ENCODE results near the gene AZGP1.

AZGP1 gene

GRCh38 chr7:99920149-99920548 lies 55.7 kb downstream of the AZGP1 start:
- TF ChIP-seq CTCF (IDR thresholded peaks at IDR 0.05; ENCODE audit: low read depth, low read length) = no peak
- no peaks in the 10 kb centered on the region for H3K27me3 ChIP-seq (ENCODE audit: insufficient read depth, low read depth, severe bottlenecking)
- no peaks in the 10 kb centered on the region for H3K9me3 ChIP-seq (ENCODE audit: severe bottlenecking)
- peaks cover 29% of the 10 kb centered on the region for H3K36me3 ChIP-seq
- peak overlapping the region; percentile 78 for H3K4me3 ChIP-seq (ENCODE audit: low read depth, low read length)
- no peak for DNase-seq
- peak overlapping the region; percentile 84 for H3K27ac ChIP-seq

GRCh38 chr7:99919814-99920112 lies 56.1 kb downstream of the AZGP1 start:
- Histone ChIP-seq H3K9me3 (ENCODE audit: severe bottlenecking) (no peaks in the 10 kb centered on the region), H3K4me3 (ENCODE audit: low read depth, low read length) (peak overlapping the region; percentile 78), H3K36me3 (peaks cover 31% of the 10 kb centered on the region), H3K27me3 (ENCODE audit: insufficient read depth, low read depth, severe bottlenecking) (no peaks in the 10 kb centered on the region), H3K27ac (peak overlapping the region; percentile 84)
- DNase-seq = no peak
- no peak for TF ChIP-seq CTCF (IDR thresholded peaks at IDR 0.05; ENCODE audit: low read depth, low read length)

- peak; percentile 90 for DNase-seq
- no peaks in the 10 kb centered on the region for H3K27me3 ChIP-seq (ENCODE audit: insufficient read depth, low read depth, severe bottlenecking)
- H3K36me3 ChIP-seq = peaks cover 34% of the 10 kb centered on the region
- H3K4me3 ChIP-seq (ENCODE audit: low read depth, low read length) = peak within 1 kb of the TSS; percentile 78
- no peaks in the 10 kb centered on the region for H3K9me3 ChIP-seq (ENCODE audit: severe bottlenecking)
- TF ChIP-seq CTCF (IDR thresholded peaks at IDR 0.05; ENCODE audit: low read depth, low read length) = 0 out of 2 replicates have a peak, but pooled peaks have one; percentile 19
- H3K27ac ChIP-seq = peak within 1 kb of the TSS; percentile 84
These were observed 56.6 kb downstream of the AZGP1 start, which contains the start of gene TRIM4 for GRCh38 chr7:99918959-99919813. TRIM4 (minus strand) TSS chr7:99919530; CDS start chr7:99919401, 129 bp downstream.

Measured in WERI-Rb-1 (cell line).